ENCODE measurements around the gene RAB37.

GRCh38 chr17:74740641-74741387 is 3.8 kb downstream of the RAB37 start:
- TF ChIP-seq CTCF (conservative IDR thresholded peaks at IDR 0.05) (no peak), ZFX (IDR thresholded peaks at IDR 0.05) (no peak)

All from C4-2B (cell line).